ENCODE results near the gene TUSC2.
"Not testable (repeated sequence)": the region's sequence is repeated elsewhere in the genome, so short reads cannot be mapped to it uniquely, and the experiment has no call there.

The TUSC2 gene

DNA sequence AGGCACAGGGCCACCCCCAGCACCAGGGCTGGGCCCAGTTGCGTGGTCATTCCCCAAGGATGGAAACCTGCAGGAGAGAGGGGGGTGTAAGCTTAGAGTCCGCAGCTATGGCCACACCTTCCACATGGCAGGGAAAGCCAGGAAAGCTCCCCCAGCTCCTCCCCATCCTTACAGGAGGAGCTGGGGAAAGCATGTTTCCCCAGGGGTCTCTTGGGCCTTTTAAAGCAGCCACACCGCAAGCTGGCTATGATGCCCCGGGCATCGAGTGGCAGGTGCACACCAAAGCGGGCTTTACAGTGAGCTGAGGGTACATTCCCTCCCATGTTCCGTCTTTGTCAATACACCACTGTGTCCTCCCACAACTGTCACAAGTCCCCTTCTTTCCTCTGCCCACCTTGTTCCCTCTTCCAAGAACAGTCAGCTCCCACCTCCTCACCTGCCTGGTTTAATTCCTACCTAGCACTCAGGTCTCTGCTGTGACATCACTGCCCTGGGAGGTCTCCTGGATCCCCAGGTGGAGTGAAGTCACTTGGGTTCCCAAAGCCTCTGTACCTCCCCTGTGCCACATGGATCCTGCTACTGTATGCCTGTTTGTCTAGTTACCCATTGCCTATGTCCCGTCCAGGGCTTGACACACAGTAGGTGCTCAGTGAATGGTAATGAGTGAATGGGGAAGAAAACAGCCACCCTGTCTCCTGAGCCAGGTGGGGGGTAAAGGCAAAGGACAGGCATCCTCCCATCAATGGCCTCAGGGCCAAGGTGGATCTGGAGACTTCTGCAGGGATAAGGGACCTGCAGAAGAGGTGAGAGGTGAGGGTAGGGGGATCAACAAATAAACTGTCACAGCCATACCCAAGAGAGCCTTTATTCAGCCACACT is 32.2 kb downstream of the TUSC2 start:
- no peak for DNase-seq

DNA sequence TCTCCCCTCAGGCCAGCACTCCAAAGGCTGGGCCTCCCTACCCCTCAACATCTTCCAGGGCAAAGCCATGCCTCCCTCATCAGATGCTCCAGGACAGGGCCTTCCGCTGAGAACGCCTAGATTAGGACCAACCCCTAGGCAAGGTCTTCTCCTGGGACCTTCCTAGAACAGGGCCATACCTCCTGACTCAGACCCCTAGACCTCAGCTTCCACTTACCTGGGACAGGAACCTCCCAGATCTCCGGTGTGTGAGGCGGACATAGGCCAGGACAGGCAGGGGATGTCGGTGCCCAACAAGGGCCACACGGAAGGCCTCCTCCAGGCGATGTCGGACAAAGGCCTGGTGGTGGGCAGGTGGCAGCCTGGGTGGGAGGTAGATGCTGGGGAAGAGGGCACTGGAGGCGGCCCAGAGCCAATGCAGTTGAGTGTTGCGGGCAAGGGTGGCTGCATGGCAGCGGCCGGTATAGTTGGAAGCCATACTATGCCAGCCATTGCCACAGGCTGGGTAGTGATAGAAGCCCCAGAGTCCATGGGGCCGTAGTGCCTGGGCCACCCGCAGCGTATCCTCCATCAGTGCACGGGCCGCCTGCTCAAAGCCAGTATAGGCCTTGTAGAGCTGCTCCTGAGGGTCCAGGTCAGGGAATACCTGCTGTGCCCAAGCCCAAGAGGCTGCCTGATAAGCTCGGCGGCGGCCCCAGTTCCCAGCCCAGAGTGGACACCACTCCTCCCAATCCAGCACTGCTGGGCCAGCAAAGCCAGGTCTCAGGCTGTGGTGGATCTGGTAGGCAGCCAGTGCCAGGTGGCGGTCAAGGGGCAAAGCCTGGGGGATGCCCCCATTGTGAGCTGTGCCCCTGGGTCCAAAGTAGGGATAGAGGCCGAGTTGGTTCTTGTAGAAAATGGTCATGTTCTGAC is 33.3 kb downstream of the TUSC2 start:
- no peak for DNase-seq

DNA sequence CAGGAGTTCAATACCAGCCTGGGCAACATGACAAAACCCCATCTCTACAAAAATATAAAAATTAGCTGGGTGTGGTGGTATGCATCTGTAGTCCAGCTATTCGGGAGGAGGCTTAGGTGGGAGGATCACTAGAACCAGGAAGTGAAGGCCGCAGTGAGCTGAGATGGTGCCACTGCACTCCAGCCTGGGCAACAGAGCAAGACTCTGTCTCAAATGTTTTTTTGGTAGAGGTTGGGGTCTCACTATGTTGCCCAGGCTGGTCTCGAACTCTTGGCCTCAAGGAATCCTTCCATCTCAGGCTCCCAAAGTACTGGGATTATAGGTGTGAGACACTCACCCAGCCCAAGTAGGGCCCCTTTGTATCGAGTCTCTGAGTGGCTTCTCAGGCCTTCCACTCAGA is 33.9 kb downstream of the TUSC2 start:
- DNase-seq: no peak

DNA sequence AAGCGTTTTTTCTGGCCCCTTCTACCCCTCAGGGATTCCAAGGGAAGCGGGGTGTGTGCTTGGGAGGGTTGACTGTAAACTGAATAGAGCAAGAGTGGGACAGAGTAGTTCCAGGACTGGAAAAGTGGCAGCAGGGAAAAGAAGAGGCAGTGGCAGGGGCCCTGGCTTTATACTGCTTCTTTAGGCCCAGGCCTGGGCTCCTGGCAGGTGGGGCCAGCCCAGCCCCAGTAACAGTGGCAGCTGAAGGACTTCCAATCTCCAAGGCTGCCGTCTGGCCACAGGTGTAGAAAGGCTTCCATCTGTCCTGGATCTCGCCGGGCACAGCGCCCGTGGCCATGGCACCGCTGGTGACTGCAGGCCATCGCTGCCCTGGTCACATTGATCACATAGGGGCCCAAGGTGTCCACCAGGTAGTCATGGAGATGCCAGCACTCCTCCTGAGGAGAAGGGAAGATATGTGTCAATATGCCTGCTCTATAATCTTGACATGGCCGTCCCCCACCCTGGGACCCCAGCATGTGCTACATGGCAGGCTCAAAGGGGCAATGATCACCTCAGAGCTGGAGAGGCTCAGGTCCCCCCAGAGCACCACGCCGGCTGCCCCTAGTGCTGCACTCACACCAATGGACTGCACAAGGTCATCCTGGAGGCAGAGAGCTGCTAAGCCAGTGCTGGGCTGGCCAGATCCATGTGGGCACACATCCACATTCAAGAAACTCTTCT is 34.8 kb downstream of the TUSC2 start:
- DNase-seq: no peak

DNA sequence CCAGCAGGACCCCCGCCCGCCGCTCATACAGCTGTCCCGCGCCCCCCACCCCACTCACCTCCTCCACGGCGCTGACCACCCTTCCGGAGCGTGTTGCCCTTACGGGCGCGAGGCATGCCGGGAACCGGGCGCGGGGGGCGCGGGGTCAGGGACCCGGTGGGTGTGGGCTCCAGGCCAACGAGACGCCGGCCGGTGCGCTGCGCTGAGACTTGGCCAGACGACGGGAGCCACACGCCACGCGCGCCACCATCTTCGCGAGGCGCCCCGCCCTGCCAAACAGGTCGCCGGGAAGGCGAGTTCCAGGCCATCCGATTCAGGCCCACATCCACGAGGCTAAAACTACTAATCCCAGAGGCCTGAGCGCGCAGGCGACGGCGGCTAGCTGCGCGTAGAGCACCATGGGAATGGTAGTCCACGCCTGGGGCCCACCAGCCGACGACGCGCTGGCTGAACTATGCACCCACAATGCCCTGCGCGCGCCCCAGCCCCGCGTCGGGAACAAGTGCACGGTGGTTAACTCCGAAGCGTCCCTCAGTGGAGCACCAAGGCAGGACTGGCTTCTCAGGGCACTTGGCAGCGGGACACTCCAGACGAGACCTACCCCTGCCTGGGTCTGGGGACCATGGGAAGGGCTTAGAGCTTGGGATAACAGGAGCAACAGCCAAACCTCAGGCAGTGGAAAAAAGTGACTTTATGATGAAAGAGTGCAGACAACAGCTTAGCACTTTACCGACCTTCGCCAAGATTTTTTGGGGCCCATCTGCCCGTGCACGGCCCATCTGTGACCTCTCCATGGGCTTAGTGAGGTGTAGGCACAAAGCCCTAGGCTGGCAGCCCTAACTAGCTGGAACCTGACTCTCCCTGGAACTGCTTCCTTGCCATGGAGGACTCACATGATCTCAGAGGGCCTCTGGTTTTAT is 35.6 kb downstream of the TUSC2 start, which contains the start of gene IFRD2:
Gene IFRD2 (minus strand): TSS at position 271 of the 920 bp plus-strand sequence. CDS start 155 bp downstream, at position 116.
- DNase-seq: peak; percentile 74

DNA sequence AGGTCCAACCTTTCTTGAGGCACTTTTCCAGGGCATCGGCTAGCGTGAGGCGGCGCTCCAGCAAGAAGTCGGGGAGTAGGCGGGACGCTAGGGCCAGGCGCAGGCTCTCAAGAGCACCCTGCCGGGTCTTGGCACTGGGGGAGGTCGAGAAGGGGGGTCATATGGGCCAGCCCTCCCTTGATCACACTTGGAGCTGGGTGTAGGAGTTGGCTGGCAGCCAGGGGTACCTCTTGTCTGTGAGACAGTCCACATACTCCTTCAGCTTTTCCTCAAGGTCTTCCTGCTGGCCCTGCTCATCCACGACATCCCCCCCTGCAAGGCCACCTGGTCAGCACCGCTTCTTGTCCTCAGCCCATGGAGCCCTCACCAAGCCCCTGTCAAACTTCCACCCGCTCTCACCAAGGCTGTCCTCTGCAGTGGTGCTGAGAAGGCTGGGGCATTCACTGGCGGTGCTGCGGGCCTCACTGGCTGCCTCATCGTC is 37.8 kb downstream of the TUSC2 start:
- DNase-seq: no peak

- DNase-seq: no peak
These were observed 38.9 kb downstream of the TUSC2 start for GRCh38 chr3:50289130-50289529.

- no peak for DNase-seq
These were observed 39.5 kb downstream of the TUSC2 start for GRCh38 chr3:50288387-50289007.

- no peak for DNase-seq
These were observed 40.8 kb downstream of the TUSC2 start for GRCh38 chr3:50287262-50287661.

- no peak for DNase-seq
These were observed 41.4 kb downstream of the TUSC2 start for GRCh38 chr3:50286322-50287227.

DNA sequence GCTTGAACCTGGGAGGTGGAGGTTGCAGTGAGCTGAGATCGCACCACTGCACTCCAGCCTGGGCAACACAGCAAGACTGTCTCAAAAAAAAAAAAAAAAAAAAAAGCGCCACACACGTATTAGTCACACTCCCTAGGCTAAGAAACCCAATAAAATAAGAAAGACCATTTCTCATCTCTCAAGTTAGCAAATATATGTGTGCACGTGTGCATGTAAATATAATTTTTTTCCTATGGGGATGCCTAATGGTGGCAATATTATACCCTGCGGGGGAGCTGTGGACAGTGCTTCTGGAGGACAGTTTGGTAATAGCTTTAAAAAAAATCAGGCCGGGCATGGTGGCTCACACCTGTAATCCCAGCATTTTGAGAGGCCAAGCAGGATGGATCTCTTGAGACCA is 43.9 kb downstream of the TUSC2 start:
- not testable (repeated sequence) for DNase-seq

GRCh38 chr3:50279255-50280016 is 48.6 kb downstream of the TUSC2 start:
- no peak for DNase-seq

- DNase-seq: no peak
These were observed 49.2 kb downstream of the TUSC2 start, which contains the start of gene LSMEM2 for GRCh38 chr3:50278880-50279224. Gene LSMEM2, plus strand, starts transcription at chr3:50279087. Its CDS starts 27 bp downstream, at chr3:50279114.

DNA sequence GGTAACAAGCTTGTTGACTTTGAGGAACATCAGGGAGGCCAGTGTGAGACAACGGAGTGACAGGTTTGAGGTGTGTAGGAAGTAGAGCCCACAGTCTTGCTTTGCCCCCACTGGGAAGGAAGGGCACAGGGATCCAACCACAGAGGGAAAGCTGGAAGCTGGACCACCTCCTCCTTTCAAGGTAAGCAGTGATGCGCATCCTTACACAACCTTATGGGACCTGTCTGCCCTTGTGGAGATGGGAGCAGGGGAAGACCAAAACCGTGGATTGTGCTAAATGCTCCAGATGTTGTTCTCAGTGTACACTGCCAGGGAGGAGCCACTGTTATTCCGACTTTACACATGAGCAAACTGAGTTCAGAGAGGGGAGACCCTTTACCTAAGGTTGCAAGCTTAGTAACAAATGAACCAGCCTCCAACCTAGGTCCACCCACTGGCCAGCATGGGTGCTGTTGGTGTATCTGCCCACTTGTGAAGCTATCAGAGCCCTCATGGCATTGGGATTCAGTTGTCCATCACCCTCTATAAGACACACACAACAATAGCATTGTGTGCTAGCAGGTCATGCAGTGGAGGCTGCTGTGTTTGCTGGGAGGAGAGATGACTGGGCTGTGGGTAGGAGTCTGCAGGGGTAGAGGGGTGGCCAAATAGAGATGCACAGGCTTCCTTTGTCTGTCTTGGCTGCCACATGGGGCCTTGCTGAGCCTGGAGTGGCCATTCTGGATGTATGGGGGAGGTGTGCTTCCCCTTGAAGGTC is 49.7 kb downstream of the TUSC2 start:
- no peak for DNase-seq

- DNase-seq: no peak
These were observed 51.3 kb downstream of the TUSC2 start for GRCh38 chr3:50276762-50277101.

GRCh38 chr3:50275996-50276761 is 51.8 kb downstream of the TUSC2 start:
- no peak for DNase-seq
